IMR-90 (cell line): Measurements from ENCODE around the gene TTC39C. TPM values are rescaled to one million over a fixed set of nuclear protein-coding genes. Genes with fewer than 3 reads are reported as not detected.

Source experiments
- ATAC-seq: fragments of 200-7000 bp; cut with Tn5 transposase; 2 replicates; pipeline ENCODE4 v1.9.1; 2020; ENCODE audit warnings: low read depth, mild to moderate bottlenecking, moderate library complexity
- BruUV-seq: library from RNA; stranded (reverse); fragments of 400-500 nt; replicated peaks from 2 replicates; lab custom pipeline; 2021; lab: Mats Ljungman, UMichigan
- CTCF ChIA-PET: fragments of 300-600 bp; formaldehyde crosslinking; extraction: SDS; loops from one replicate; lab custom pipeline; 2021; ENCODE audit warnings: antibody characterized with exemption; lab: Yijun Ruan, JAX
- POLR2A ChIA-PET: fragments of 300-600 bp; sonication (Branson Sonifier 250); formaldehyde crosslinking; loops from one replicate; lab custom pipeline; 2022; ENCODE audit warnings: antibody characterized with exemption; ENCODE audit not compliant: unreplicated experiment; lab: Charles Lee
- DNase-seq: peaks from one replicate; pipeline ENCODE4 v3.0.0; 2013
- H2AFZ ChIP-seq: replicated peaks from 2 replicates; pipeline ENCODE3; 2013; ENCODE audit warnings: low read length, mild to moderate bottlenecking; ENCODE audit not compliant: poor library complexity
- H2AK5ac ChIP-seq: 2 replicates; pipeline ENCODE4 v1.6.1; 2013; ENCODE audit warnings: low read depth, low read length, inconsistent platforms
- H2AK9ac ChIP-seq: replicated peaks from 2 replicates; pipeline ENCODE3; 2013; ENCODE audit warnings: mild to moderate bottlenecking, low read depth, low read length, moderate library complexity; ENCODE audit not compliant: poor library complexity
- H2BK120ac ChIP-seq: 2 replicates; pipeline ENCODE4 v1.6.1; 2013; ENCODE audit warnings: low read depth, low read length, inconsistent platforms
- H2BK15ac ChIP-seq: 3 replicates; pipeline ENCODE4 v1.6.1; 2013; ENCODE audit warnings: low read depth, low read length, inconsistent platforms
- H2BK20ac ChIP-seq: 2 replicates; pipeline ENCODE4 v1.6.1; 2013; ENCODE audit warnings: low read depth, mild to moderate bottlenecking, inconsistent platforms, low read length, moderate library complexity
- H2BK5ac ChIP-seq: 2 replicates; pipeline ENCODE4 v1.6.1; 2013; ENCODE audit warnings: mild to moderate bottlenecking, low read depth, low read length, inconsistent platforms; ENCODE audit not compliant: poor library complexity, severe bottlenecking
- H3K14ac ChIP-seq: replicated peaks from 2 replicates; pipeline ENCODE4 v1.6.1; 2013; ENCODE audit warnings: low read depth, low read length, inconsistent platforms
- H3K18ac ChIP-seq: 2 replicates; pipeline ENCODE4 v1.6.1; 2013; ENCODE audit warnings: low read depth, low read length, control low read depth
- H3K23ac ChIP-seq: 2 replicates; pipeline ENCODE4 v1.6.1; 2013; ENCODE audit warnings: low read depth, low read length, inconsistent platforms
- H3K27ac ChIP-seq: 2 replicates; pipeline ENCODE4 v1.5.1; 2013; ENCODE audit warnings: mild to moderate bottlenecking, control low read depth, low read length; ENCODE audit not compliant: insufficient read depth
- H3K27me3 ChIP-seq: 2 replicates; pipeline ENCODE4 v1.6.1; 2013; ENCODE audit warnings: low read length; ENCODE audit not compliant: control insufficient read depth, insufficient read depth
- H3K36me3 ChIP-seq: 2 replicates; pipeline ENCODE4 v1.6.1; 2013; ENCODE audit warnings: low read length, mixed read lengths; ENCODE audit not compliant: control insufficient read depth, insufficient read depth
- H3K4ac ChIP-seq: 2 replicates; pipeline ENCODE4 v1.6.1; 2013; ENCODE audit warnings: low read depth, low read length, inconsistent platforms
- H3K4me1 ChIP-seq: 2 replicates; pipeline ENCODE4 v1.6.1; 2013; ENCODE audit warnings: low read length, mixed read lengths; ENCODE audit not compliant: control insufficient read depth, insufficient read depth
- H3K4me2 ChIP-seq: 2 replicates; pipeline ENCODE4 v1.6.1; 2013; ENCODE audit warnings: low read depth, mild to moderate bottlenecking, control low read depth, low read length, moderate library complexity
- H3K4me3 ChIP-seq: 2 replicates; pipeline ENCODE4 v1.5.1; 2013; ENCODE audit warnings: low read depth, mild to moderate bottlenecking, control low read depth, low read length, moderate library complexity; ENCODE audit not compliant: insufficient read depth
- H3K56ac ChIP-seq: 2 replicates; pipeline ENCODE4 v1.6.1; 2013; ENCODE audit warnings: low read length, inconsistent platforms; ENCODE audit not compliant: insufficient read depth; ENCODE audit errors: extremely low read depth
- H3K79me1 ChIP-seq, 2 experiments: 2 replicates each; pipeline ENCODE4 v1.6.1; 2013; ENCODE audit warnings: low read length in 2 of 2, inconsistent platforms in 1 of 2, low read depth in 1 of 2
- H3K9ac ChIP-seq: 2 replicates; pipeline ENCODE4 v1.6.1; 2013; ENCODE audit warnings: low read depth, low read length, control low read depth
- H3K9me1 ChIP-seq: 2 replicates; pipeline ENCODE4 v1.6.1; 2013; ENCODE audit warnings: low read length, inconsistent platforms; ENCODE audit not compliant: insufficient read depth
- H3K9me3 ChIP-seq: 2 replicates; pipeline ENCODE4 v1.6.1; 2013; ENCODE audit warnings: low read length; ENCODE audit not compliant: control insufficient read depth, insufficient read depth
- H4K20me1 ChIP-seq: 2 replicates; pipeline ENCODE4 v1.6.1; 2013; ENCODE audit warnings: low read length, inconsistent platforms; ENCODE audit not compliant: insufficient read depth
- H4K5ac ChIP-seq: 2 replicates; pipeline ENCODE4 v1.6.1; 2013; ENCODE audit warnings: mild to moderate bottlenecking, low read depth, low read length, control low read depth
- H4K8ac ChIP-seq, 2 experiments: 2 replicates each; pipeline ENCODE4 v1.6.1; 2013; ENCODE audit warnings: low read depth in 2 of 2, low read length in 2 of 2, control low read depth in 1 of 2, inconsistent platforms in 1 of 2
- H4K91ac ChIP-seq: 2 replicates; pipeline ENCODE4 v1.6.1; 2013; ENCODE audit warnings: low read depth, low read length, inconsistent platforms; ENCODE audit not compliant: insufficient read depth
- CTCF ChIP-seq: conservative IDR thresholded peaks from 2 replicates; pipeline ENCODE4 v1.5.1; 2012; ENCODE audit warnings: mild to moderate bottlenecking, low read depth, low read length, improper control_type of control experiment
- MXI1 ChIP-seq: IDR thresholded peaks from 2 replicates; pipeline ENCODE4 v1.6.1; 2012; ENCODE audit warnings: low read depth, mild to moderate bottlenecking, low read length, moderate library complexity, borderline replicate concordance
- SMC3 ChIP-seq: fragments of 150-350 bp; IDR thresholded peaks from 2 replicates; pipeline ENCODE4 v1.6.1; 2016; ENCODE audit warnings: low read depth, mild to moderate bottlenecking, antibody characterized with exemption, low read length, moderate library complexity
- WGBS, 2 experiments: methylation state at CpG; one replicate each; pipeline versions ENCODE4 v1.1.5 to v1.1.7; 2013; ENCODE audit warnings: missing lambda C conversion rate in 2 of 2; ENCODE audit not compliant: insufficient read length in 1 of 2; ENCODE audit errors: extremely low coverage in 2 of 2; 5-methylcytosine and 5-hydroxymethylcytosine counted together
- dilution Hi-C: fragments of 300-500 bp; cut with HindIII; formaldehyde crosslinking; loops from one replicate; pipeline ENCODE4 v1.14.3; 2018; ENCODE audit warnings: low sequenced_read_pairs; ENCODE audit not compliant: unreplicated experiment
- in situ Hi-C: fragments of 300-500 bp; cut with MboI; formaldehyde crosslinking; loops from 3 replicates; pipeline ENCODE4 v1.14.3; 2019; ENCODE audit warnings: low sequenced_read_pairs, inconsistent platforms, mixed read lengths
- intact Hi-C: fragments of 100-400 bp; cut with micrococcal nuclease; formaldehyde crosslinking; loops from 2 replicates; pipeline ENCODE4 v1.10.0; 2022
- polyA plus RNA-seq, 3 experiments: library from polyadenylated mRNA; depleted of rRNA; stranded (reverse); fragments of >200 nt; gene quantifications; 2 replicates each; pipeline ENCODE4 v1.2.3, GENCODE V29; 2012; ENCODE audit warnings: low replicate concordance in 1 of 3
- total RNA-seq: library from RNA; depleted of rRNA; stranded (reverse); fragments of >200 nt; gene quantifications from 2 replicates; pipeline ENCODE4 v1.2.3, GENCODE V29; 2012
- TF ChIP-seq, protein P1 (sequence below): fragments of 150-350 bp; IDR thresholded peaks from 2 replicates; pipeline ENCODE4 v1.6.1; 2016; ENCODE audit warnings: low read depth, mild to moderate bottlenecking, low read length, moderate library complexity, borderline replicate concordance

The TTC39C gene
- total and polyA plus RNA-seq, 2 of the 4 experiments (the other 2 are of a cell fraction) = 8.0 to 20.8 TPM

GRCh38 chr18:24009246-24009645, 5.3 kb upstream of the TTC39C start:
- no peak for ATAC-seq
- CTCF ChIA-PET = no interaction called here

More at GRCh38 chr18:24009246-24009645, 5.3 kb upstream of the TTC39C start:
- no peak overlapping the region for H3K18ac ChIP-seq
- H2BK20ac ChIP-seq = no peak overlapping the region
- H3K27me3 ChIP-seq = peaks cover 11% of the 10 kb centered on the region
- H3K4me1 ChIP-seq = peaks cover 2% of the 10 kb centered on the region; the same call in 1 of the 2 replicates
- H4K8ac ChIP-seq = no peak overlapping the region
- no peak overlapping the region for H2AFZ ChIP-seq
- no peak overlapping the region for H3K23ac ChIP-seq
- no TSS peak for BruUV-seq
- H2AK9ac ChIP-seq = no peak overlapping the region
- no CpG with 5 or more reads among the region's 1 CpG for WGBS, 2 experiments
- no peak overlapping the region for H3K56ac ChIP-seq
- H2BK120ac ChIP-seq = no peak overlapping the region
- no peak for DNase-seq
- no peaks in the 10 kb centered on the region for H3K9me1 ChIP-seq
- H4K20me1 ChIP-seq = no peaks in the 10 kb centered on the region
- no peak overlapping the region for H3K27ac ChIP-seq
- intact Hi-C loops = no loop called here
- dilution Hi-C loops = no loop called here
- H2BK15ac ChIP-seq = no peak overlapping the region
- H3K14ac ChIP-seq = no peak overlapping the region
- H2AK5ac ChIP-seq = no peak overlapping the region
- in situ Hi-C loops = no loop called here
- no peak overlapping the region for H4K91ac ChIP-seq
- H3K4ac ChIP-seq = no peak overlapping the region
- no peak overlapping the region for H4K5ac ChIP-seq
- TF ChIP-seq, protein P1, sequence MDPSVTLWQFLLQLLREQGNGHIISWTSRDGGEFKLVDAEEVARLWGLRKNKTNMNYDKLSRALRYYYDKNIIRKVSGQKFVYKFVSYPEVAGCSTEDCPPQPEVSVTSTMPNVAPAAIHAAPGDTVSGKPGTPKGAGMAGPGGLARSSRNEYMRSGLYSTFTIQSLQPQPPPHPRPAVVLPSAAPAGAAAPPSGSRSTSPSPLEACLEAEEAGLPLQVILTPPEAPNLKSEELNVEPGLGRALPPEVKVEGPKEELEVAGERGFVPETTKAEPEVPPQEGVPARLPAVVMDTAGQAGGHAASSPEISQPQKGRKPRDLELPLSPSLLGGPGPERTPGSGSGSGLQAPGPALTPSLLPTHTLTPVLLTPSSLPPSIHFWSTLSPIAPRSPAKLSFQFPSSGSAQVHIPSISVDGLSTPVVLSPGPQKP = no peak
- no peak for TF ChIP-seq CTCF
- no peak for TF ChIP-seq MXI1
- TF ChIP-seq SMC3 = no peak
- no peaks in the 10 kb centered on the region for H3K9me3 ChIP-seq
- no peaks in the 10 kb centered on the region for H3K36me3 ChIP-seq
- POLR2A ChIA-PET = no interaction called here
- H3K79me1 ChIP-seq = no peaks in the 10 kb centered on the region
- H2BK5ac ChIP-seq = no peak overlapping the region
- H3K4me2 ChIP-seq = no peak overlapping the region
- H3K9ac ChIP-seq = no peak overlapping the region
- no peak overlapping the region for H3K4me3 ChIP-seq
